Common myeloid progenitor, CD34-positive (primary cell): ENCODE results near the gene ATAD3C.

ENCODE experiments used
- CTCF ChIA-PET: fragments of 350-600 bp; sonication (Branson Sonifier 250); formaldehyde crosslinking; loops from one replicate; lab custom pipeline; 2021; ENCODE audit warnings: antibody characterized with exemption; lab: Charles Lee
- POLR2A ChIA-PET: fragments of 350-600 bp; sonication (Branson Sonifier 250); formaldehyde crosslinking; loops from one replicate; lab custom pipeline; 2021; ENCODE audit warnings: antibody characterized with exemption; lab: Charles Lee
- DNase-seq, 3 donors: peaks; one replicate each; pipeline versions ENCODE4 v3.0.0 to v3.0.0-alpha.2; 2013
- H3K27ac ChIP-seq, 2 experiments: 1 replicate in 1 of 2; 2 replicates in 1 of 2; pipeline ENCODE4 v1.7.0; 2013; ENCODE audit warnings: inconsistent platforms in 2 of 2, low read length in 2 of 2, mild to moderate bottlenecking in 2 of 2, low read depth in 1 of 2, moderate library complexity in 1 of 2; ENCODE audit not compliant: severe bottlenecking in 2 of 2, insufficient read depth in 1 of 2, poor library complexity in 1 of 2
- H3K27me3 ChIP-seq, 5 experiments: replicated peaks in 2 of 5; 1 replicate in 3 of 5; 2 replicates in 2 of 5; pipeline versions ENCODE4 v1.6.1 to v1.7.0; 2013; ENCODE audit warnings: low read length in 4 of 5, mild to moderate bottlenecking in 2 of 5, moderate library complexity in 2 of 5, inconsistent platforms in 1 of 5; ENCODE audit not compliant: insufficient read depth in 5 of 5, control insufficient read depth in 4 of 5
- H3K36me3 ChIP-seq, 4 experiments: 1 replicate in 2 of 4; 2 replicates in 2 of 4; pipeline versions ENCODE4 v1.6.1 to v1.7.0; 2013; ENCODE audit warnings: low read length in 3 of 4, control low read depth in 1 of 4, mild to moderate bottlenecking in 1 of 4; ENCODE audit not compliant: control insufficient read depth in 4 of 4, insufficient read depth in 4 of 4
- H3K4me1 ChIP-seq, 4 experiments: 1 replicate in 3 of 4; 2 replicates in 1 of 4; pipeline versions ENCODE4 v1.6.1 to v1.7.1; 2013; ENCODE audit warnings: low read length in 3 of 4, mild to moderate bottlenecking in 3 of 4, control low read depth in 1 of 4, inconsistent platforms in 1 of 4, moderate library complexity in 1 of 4; ENCODE audit not compliant: control insufficient read depth in 4 of 4, insufficient read depth in 4 of 4; ENCODE audit errors: control extremely low read depth in 1 of 4
- H3K4me3 ChIP-seq, 7 experiments: 1 replicate in 4 of 7; 2 replicates in 3 of 7; pipeline versions ENCODE4 v1.5.1 to v1.7.0; 2013; ENCODE audit warnings: mild to moderate bottlenecking in 7 of 7, low read length in 6 of 7, moderate library complexity in 6 of 7, inconsistent platforms in 2 of 7, low read depth in 2 of 7, control low read depth in 1 of 7; ENCODE audit not compliant: insufficient read depth in 4 of 7, control insufficient read depth in 1 of 7; ENCODE audit errors: extremely low read depth in 1 of 7
- H3K9me3 ChIP-seq, 5 experiments: 1 replicate in 4 of 5; 2 replicates in 1 of 5; pipeline versions ENCODE4 v1.6.1 to v1.7.1; 2013; ENCODE audit warnings: low read length in 4 of 5, mild to moderate bottlenecking in 2 of 5, inconsistent platforms in 1 of 5, low read depth in 1 of 5, moderate library complexity in 1 of 5; ENCODE audit not compliant: control insufficient read depth in 4 of 5, insufficient read depth in 2 of 5; ENCODE audit errors: control extremely low read depth in 1 of 5
- whole genome bisulfite sequencing: methylation state at CpG from one replicate; pipeline ENCODE4 v1.1.5; 2013; ENCODE audit not compliant: insufficient coverage; 5-methylcytosine and 5-hydroxymethylcytosine counted together

Gene ATAD3C

DNA sequence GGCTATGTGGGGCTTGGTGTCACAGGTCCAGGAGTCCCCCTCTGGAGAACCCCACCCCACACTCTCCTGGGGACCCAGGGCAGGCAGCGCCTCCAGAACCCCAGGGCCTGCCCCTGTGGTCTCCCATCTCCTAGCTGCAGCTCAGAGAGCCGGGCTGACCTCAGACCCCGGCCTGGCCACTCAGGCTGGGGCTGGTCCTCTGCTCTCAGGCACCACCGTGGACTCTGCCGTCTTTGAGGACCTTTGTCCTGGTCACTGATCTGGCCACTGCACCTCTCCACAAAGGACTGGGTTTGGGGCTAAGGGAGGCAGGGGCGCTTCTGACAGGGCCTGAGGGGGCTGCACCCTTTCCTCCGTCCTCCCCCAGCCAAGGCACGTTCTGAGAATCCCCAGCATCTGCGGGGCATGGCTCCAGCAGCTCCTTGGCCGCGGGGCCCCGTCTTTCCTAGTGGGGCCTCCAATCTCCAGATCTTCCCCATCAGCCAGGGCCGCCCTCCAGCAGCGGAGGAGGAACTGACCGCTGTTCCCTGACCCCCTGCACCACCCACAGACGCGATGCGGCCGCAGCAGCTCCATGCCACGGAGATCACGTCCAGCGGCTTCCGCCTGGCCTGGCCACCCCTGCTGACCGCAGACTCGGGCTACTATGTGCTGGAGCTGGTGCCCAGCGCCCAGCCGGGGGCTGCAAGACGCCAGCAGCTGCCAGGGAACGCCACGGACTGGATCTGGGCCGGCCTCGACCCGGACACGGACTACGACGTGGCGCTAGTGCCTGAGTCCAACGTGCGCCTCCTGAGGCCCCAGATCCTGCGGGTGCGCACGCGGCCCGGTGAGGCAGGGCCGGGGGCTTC, 10.7 kb upstream of the ATAD3C start:
- ChIA-PET POLR2A (no interaction called here), CTCF (interaction anchor here (0.9 to 3.0 kb wide), 3 partner anchors 8 to 32 kb away, joined by 3 to 11 read pairs (median 3); partner anchors contain the start of gene MRPL20)
- no peak for DNase-seq
- 97% methylated on average over 45 of the region's 45 CpGs for WGBS
- Histone ChIP-seq H3K36me3 (no peaks in the 10 kb centered on the region), H3K27me3 (peaks cover 0 to 3% (median 0%) of the 10 kb centered on the region in 5 experiments), H3K9me3 (no peaks in the 10 kb centered on the region), H3K4me1 (peaks cover 0 to 59% (median 45%) of the 10 kb centered on the region in 4 experiments), H3K4me3 (no peak overlapping the region), H3K27ac (no peak overlapping the region)

DNA sequence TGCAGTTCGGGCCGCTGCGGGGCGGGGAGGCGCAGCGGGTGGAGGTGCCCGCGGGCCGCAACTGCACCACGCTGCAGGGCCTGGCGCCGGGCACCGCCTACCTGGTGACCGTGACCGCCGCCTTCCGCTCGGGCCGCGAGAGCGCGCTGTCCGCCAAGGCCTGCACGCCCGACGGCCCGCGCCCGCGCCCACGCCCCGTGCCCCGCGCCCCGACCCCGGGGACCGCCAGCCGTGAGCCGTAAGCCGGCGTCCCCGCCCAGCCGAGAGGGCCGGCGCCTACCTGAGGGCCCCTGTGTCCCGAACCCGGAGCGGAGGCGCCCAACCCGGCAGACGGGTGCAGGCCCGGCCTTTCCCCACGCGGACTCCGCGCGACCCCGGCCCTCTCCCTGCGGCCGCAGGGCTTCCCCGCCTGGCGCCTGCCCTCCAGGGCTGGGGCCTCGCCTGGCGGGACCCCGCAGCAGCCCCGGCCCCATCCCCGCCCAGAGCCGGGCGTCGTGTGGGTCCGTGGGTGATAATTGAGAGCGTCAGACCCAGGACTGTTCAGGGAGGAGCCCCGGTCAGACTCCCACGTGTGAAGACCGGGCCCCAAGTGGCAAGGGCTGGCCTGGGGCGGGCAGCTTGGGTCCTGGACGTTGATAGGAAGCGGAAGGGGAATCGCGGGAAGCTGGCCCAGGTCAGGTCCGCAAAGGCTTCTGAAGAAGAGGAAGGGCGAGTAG, 9.8 kb upstream of the ATAD3C start:
- POLR2A ChIA-PET: no interaction called here
- peaks cover 0 to 3% (median 0%) of the 10 kb centered on the region in 5 experiments for H3K27me3 ChIP-seq
- H3K36me3 ChIP-seq: no peaks in the 10 kb centered on the region
- CTCF ChIA-PET: interaction anchor here (0.9 to 2.3 kb wide), 5 partner anchors 8 to 62 kb away, joined by 3 to 9 read pairs (median 6); no protein-coding TSS in a partner anchor
- peaks cover 0 to 50% (median 35%) of the 10 kb centered on the region in 4 experiments for H3K4me1 ChIP-seq
- 96% methylated on average over 68 of the region's 82 CpGs for WGBS
- H3K27ac ChIP-seq: no peak overlapping the region
- no peak for DNase-seq
- H3K4me3 ChIP-seq: no peak overlapping the region
- no peaks in the 10 kb centered on the region for H3K9me3 ChIP-seq

DNA sequence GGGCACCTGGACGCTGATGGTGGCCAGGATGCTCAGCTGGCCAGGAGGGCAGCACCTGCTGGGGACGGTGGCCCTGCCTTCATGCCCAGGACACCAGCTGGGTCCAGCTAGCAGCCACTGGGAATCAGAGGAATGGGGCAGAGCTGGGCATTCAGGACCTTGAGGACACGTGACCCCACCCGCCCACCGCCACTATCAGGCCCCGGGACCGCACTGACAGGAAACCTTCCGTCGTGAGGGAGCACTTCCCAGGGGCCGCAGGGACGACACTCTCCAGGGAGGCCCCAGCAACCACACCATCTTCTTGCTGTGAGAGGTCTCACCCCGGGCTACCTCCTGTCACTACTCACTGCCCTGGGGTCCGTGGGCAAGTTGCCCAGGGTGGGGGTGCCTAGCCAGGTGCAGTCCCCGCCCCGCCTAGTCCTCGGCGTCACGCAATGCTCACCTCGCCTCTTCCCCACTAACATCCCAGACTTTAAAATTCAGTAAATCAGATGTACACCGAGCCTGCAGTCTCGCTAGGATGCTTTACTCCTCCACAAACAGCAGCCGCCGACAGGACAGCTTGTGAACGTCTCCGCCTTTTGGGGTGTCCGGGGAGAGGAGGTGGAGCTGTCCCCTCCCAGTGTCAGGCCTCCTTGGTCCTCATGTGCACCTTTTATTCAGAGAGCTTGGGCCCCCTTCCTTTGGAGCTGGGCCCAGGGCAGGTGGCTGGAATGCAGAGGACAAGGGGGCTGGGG, 9.1 kb upstream of the ATAD3C start:
- Histone ChIP-seq H3K4me1 (peaks cover 0 to 42% (median 28%) of the 10 kb centered on the region in 4 experiments), H3K27me3 (peaks cover 0 to 3% (median 0%) of the 10 kb centered on the region in 5 experiments), H3K9me3 (no peaks in the 10 kb centered on the region), H3K36me3 (no peaks in the 10 kb centered on the region), H3K27ac (no peak overlapping the region), H3K4me3 (no peak overlapping the region)
- CTCF ChIA-PET: interaction anchor here (0.9 to 2.9 kb wide), 18 partner anchors 9 to 190 kb away, joined by 3 to 17 read pairs (median 6); partner anchors contain the start of genes AURKAIP1 and MRPL20
- DNase-seq: no peak
- 90% methylated on average over 23 of the region's 26 CpGs for WGBS
- POLR2A ChIA-PET: interaction anchor here (1.6 kb wide), 1 partner anchor 33 kb away, joined by 6 read pairs; no protein-coding TSS in a partner anchor

DNA sequence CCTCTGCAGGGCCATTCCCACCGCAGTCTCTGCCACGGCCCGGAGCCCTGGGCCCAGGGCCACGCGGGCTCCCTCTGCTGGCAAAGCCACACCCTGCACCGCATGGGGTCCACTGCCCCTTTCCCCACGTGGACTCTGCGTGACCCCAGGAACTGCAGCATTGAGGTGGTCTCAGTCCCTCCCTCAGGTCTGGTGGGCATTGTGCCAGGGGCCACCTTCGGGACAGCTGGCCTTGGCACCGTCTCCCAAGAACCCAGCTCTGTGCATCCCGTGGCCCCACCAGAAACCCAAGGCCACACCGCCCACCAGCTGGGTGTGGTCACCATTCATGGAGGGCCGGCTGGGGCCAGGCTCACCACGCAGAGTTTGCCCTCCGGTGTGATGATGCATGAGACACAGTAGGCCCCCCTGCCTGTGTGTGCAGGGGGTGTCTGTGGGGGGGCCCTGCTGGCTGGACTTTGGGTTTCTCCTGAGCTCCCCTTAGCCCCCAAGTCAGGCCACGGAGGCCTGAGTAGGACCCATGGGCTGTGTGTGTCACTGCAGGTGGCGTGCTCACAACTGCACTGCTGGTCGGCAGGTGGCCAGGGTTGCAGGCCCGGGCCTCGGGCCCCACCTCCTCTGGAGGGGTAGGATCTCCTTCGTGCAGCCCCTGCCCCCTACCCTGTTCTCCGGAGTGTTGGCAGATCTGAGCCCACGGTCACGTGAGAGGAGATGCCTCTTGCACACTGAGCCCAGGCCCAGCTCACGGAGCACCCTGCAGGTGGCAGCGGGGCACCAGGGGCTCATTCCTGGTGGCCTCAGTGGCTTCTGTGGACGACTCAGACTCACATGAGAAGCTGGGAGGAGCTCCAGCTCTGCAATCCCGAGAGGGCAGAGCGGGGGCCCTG, 8.2 kb upstream of the ATAD3C start:
- peaks cover 0 to 36% (median 23%) of the 10 kb centered on the region in 4 experiments for H3K4me1 ChIP-seq
- no peak overlapping the region for H3K4me3 ChIP-seq
- ChIA-PET CTCF (interaction anchor here (0.7 to 2.9 kb wide), 21 partner anchors 8 to 191 kb away, joined by 3 to 17 read pairs (median 5); partner anchors contain the start of genes AURKAIP1 and MRPL20), POLR2A (interaction anchor here (1.6 kb wide), 1 partner anchor 34 kb away, joined by 6 read pairs; no protein-coding TSS in a partner anchor)
- DNase-seq: peak in 2 of 3 donors; percentile 52 to 57
- 41% methylated on average over 26 of the region's 29 CpGs for WGBS
- no peak overlapping the region for H3K27ac ChIP-seq
- H3K27me3 ChIP-seq: peaks cover 0 to 3% (median 0%) of the 10 kb centered on the region in 5 experiments
- H3K36me3 ChIP-seq: no peaks in the 10 kb centered on the region
- H3K9me3 ChIP-seq: no peaks in the 10 kb centered on the region

DNA sequence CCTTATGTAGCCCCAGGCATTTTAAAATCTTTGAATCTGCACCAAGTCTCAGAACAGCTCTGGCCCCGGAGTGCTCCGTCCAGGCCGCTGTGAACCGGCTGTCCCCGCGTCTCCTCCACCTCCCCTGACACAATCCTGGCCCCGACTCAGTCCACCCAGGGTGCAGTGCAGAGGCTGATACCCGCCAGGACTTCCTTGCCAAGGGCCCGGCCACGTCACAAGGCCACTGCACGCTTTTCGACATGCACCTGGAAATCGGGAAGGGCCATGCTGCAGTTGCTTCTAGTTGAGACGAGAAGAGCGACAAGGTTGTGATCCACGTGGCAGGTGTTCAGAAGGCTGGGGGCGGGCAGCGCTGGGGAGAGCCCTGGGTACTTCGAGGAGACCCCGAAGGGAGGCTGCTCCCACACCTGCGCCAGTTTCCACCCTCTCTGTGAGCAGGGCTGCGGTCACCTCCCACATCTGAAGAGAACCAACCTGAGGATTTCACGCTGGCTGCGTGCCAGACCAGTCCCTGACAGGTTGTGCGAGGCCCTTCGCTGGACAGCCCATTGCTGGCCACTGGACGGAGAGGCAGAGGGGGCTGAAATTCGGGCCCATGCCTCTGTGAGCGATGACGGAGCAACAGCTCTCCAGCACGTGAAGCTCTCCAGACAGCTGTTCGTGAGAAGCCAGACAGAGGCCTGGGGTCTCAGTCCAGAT, 7.3 kb upstream of the ATAD3C start:
- Histone ChIP-seq H3K36me3 (no peaks in the 10 kb centered on the region), H3K4me1 (peaks cover 0 to 27% (median 19%) of the 10 kb centered on the region in 4 experiments), H3K27ac (no peak overlapping the region), H3K27me3 (peaks cover 0 to under 1% (median 0%) of the 10 kb centered on the region in 5 experiments), H3K9me3 (no peaks in the 10 kb centered on the region), H3K4me3 (no peak overlapping the region)
- WGBS: 93% methylated on average over 30 of the region's 32 CpGs
- ChIA-PET POLR2A (interaction anchor here (1.6 kb wide), 1 partner anchor 35 kb away, joined by 6 read pairs; no protein-coding TSS in a partner anchor), CTCF (interaction anchor here (0.7 to 2.9 kb wide), 11 partner anchors 9 to 62 kb away, joined by 3 to 17 read pairs (median 6); partner anchors contain the start of gene MRPL20)
- no peak for DNase-seq
